ENCODE results near the gene PTPN4. TPM values are rescaled to one million over a fixed set of nuclear protein-coding genes. Genes with fewer than 3 reads are reported as not detected.

Gene PTPN4
- total and polyA plus RNA-seq, 2 of the 13 experiments (the other 11 are each of a cell fraction or from before 2014, with no cell fraction given), result 20.3 to 34.6 TPM

DNA sequence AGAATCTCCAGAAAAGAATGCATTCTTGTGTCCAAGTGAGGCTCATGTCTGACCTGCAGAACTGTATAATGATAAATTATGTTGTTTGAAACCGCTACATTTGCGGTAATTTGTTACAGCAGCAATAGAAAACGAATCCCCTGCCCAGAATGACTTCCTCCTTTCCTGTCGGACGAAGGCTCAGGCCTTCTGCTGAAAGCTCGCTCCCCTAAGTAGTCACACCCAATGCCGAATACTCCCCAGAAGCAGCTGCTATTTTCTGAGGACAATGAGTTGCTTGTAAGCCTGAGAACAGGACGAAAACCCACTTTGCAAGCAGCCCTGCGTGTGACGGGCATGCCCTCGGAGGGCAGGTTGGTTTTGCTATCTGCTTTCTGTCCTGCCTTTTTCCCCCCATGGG lies 27.7 kb upstream of the PTPN4 start:
- H3K27ac ChIP-seq (ENCODE audit: extremely low read length, insufficient read depth, low read length), result no peak overlapping the region
- ATAC-seq (no peak), DNase-seq (ENCODE audit: low spot score) (no peak), FAIRE-seq (no peak)
- intact Hi-C loops (cut with micrococcal nuclease; ENCODE audit: unreplicated experiment), result no loop called here
- no peaks in the 10 kb centered on the region for H3K9me3 ChIP-seq (ENCODE audit: low read length)
- H3K79me2 ChIP-seq (ENCODE audit: insufficient read depth, low read length), result no peaks in the 10 kb centered on the region
- in situ Hi-C loops (cut with HindIII; ENCODE audit: extremely low pct_ligation_motif_present, low pct_unique_long_range_greater_than_20kb), result no loop called here
- no peak overlapping the region for H3K4me3 ChIP-seq (replicated peaks in 1 of 3; ENCODE audit: insufficient read depth in 1 of 3, low read depth in 2 of 3, low read length in 3 of 3)
- H3K9ac ChIP-seq (ENCODE audit: insufficient read depth, low read depth, low read length), result no peak overlapping the region
- H4K20me1 ChIP-seq (ENCODE audit: insufficient read depth, low read length), result no peaks in the 10 kb centered on the region
- peaks cover 41% of the 10 kb centered on the region for H3K4me1 ChIP-seq (ENCODE audit: insufficient read depth, low read length)
- ChIA-PET CTCF (ENCODE audit: low intra/inter-chr PET ratio, low total read pairs) (no interaction called here), POLR2A (no interaction called here)
- no peak overlapping the region for H3K4me2 ChIP-seq (ENCODE audit: low read depth, low read length)
- no TSS peak for BruUV-seq (replicated peaks)
- H3K36me3 ChIP-seq (replicated peaks in 1 of 2; ENCODE audit: control insufficient read depth in 1 of 2, insufficient read depth in 2 of 2, low read length in 2 of 2), result no peaks in the 10 kb centered on the region
- TF ChIP-seq, protein P1, sequence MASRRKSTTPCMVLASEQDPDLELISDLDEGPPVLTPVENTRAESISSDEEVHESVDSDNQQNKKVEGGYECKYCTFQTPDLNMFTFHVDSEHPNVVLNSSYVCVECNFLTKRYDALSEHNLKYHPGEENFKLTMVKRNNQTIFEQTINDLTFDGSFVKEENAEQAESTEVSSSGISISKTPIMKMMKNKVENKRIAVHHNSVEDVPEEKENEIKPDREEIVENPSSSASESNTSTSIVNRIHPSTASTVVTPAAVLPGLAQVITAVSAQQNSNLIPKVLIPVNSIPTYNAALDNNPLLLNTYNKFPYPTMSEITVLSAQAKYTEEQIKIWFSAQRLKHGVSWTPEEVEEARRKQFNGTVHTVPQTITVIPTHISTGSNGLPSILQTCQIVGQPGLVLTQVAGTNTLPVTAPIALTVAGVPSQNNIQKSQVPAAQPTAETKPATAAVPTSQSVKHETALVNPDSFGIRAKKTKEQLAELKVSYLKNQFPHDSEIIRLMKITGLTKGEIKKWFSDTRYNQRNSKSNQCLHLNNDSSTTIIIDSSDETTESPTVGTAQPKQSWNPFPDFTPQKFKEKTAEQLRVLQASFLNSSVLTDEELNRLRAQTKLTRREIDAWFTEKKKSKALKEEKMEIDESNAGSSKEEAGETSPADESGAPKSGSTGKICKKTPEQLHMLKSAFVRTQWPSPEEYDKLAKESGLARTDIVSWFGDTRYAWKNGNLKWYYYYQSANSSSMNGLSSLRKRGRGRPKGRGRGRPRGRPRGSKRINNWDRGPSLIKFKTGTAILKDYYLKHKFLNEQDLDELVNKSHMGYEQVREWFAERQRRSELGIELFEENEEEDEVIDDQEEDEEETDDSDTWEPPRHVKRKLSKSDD (CRISPR knock-in tag; IDR thresholded peaks at IDR 0.05; ENCODE audit: low read depth), result no peak
- TF ChIP-seq SAFB2 (CRISPR knock-in tag; IDR thresholded peaks at IDR 0.05; ENCODE audit: borderline replicate concordance, low read depth), result no peak
- peaks cover 2 to 31% of the 10 kb centered on the region in 2 experiments; a peak in 3 of 5 replicates for H3K27me3 ChIP-seq (ENCODE audit: control insufficient read depth in 1 of 2, insufficient read depth in 2 of 2, low read length in 2 of 2)
- no peak overlapping the region for H2AFZ ChIP-seq (ENCODE audit: low read length)
- 59% methylated on average over 11 of the region's 11 CpGs for WGBS (ENCODE audit: low lambda C conversion rate)

- in situ Hi-C loops (cut with HindIII; ENCODE audit: extremely low pct_ligation_motif_present, low pct_unique_long_range_greater_than_20kb), result no loop called here
- Histone ChIP-seq H3K4me2 (ENCODE audit: low read depth, low read length) (no peak overlapping the region), H3K36me3 (replicated peaks in 1 of 2; ENCODE audit: control insufficient read depth in 1 of 2, insufficient read depth in 2 of 2, low read length in 2 of 2) (no peaks in the 10 kb centered on the region), H3K79me2 (ENCODE audit: insufficient read depth, low read length) (no peaks in the 10 kb centered on the region), H3K4me3 (replicated peaks in 1 of 3; ENCODE audit: insufficient read depth in 1 of 3, low read depth in 2 of 3, low read length in 3 of 3) (no peak overlapping the region), H3K9me3 (ENCODE audit: low read length) (no peaks in the 10 kb centered on the region), H3K27ac (ENCODE audit: extremely low read length, insufficient read depth, low read length) (no peak overlapping the region), H3K4me1 (ENCODE audit: insufficient read depth, low read length) (peaks cover 41% of the 10 kb centered on the region), H3K9ac (ENCODE audit: insufficient read depth, low read depth, low read length) (no peak overlapping the region), H4K20me1 (ENCODE audit: insufficient read depth, low read length) (no peaks in the 10 kb centered on the region), H2AFZ (ENCODE audit: low read length) (no peak overlapping the region), H3K27me3 (ENCODE audit: control insufficient read depth in 1 of 2, insufficient read depth in 2 of 2, low read length in 2 of 2) (peaks cover 2 to 35% of the 10 kb centered on the region in 2 experiments; a peak in 3 of 5 replicates)
- ATAC-seq (no peak; the same call in 2 of the 3 replicates), DNase-seq (ENCODE audit: low spot score) (no peak), FAIRE-seq (peak; percentile 4)
- ChIA-PET POLR2A (no interaction called here), CTCF (ENCODE audit: low intra/inter-chr PET ratio, low total read pairs) (no interaction called here)
- WGBS (ENCODE audit: low lambda C conversion rate), result 46% methylated on average over 5 of the region's 6 CpGs
- BruUV-seq (replicated peaks), result no TSS peak
- intact Hi-C loops (cut with micrococcal nuclease; ENCODE audit: unreplicated experiment), result no loop called here
- TF ChIP-seq EZH2 (conservative IDR thresholded peaks at IDR 0.05; ENCODE audit: low read depth, low read length) (no peak), EED (CRISPR knock-in tag; IDR thresholded peaks at IDR 0.05) (no peak), CENPX (CRISPR knock-in tag; IDR thresholded peaks at IDR 0.05) (no peak), ZNF264 (CRISPR knock-in tag; IDR thresholded peaks at IDR 0.05) (no peak), ARID5B (CRISPR knock-in tag; IDR thresholded peaks at IDR 0.05) (peak; percentile 47), YEATS2 (CRISPR knock-in tag; IDR thresholded peaks at IDR 0.05; ENCODE audit: borderline replicate concordance) (no peak), KDM6A (CRISPR knock-in tag; IDR thresholded peaks at IDR 0.05; ENCODE audit: low read depth) (no peak), STAG1 (CRISPR knock-in tag; IDR thresholded peaks at IDR 0.05) (no peak)
- TF ChIP-seq, protein P2, sequence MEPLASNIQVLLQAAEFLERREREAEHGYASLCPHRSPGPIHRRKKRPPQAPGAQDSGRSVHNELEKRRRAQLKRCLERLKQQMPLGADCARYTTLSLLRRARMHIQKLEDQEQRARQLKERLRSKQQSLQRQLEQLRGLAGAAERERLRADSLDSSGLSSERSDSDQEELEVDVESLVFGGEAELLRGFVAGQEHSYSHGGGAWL (CRISPR knock-in tag; IDR thresholded peaks at IDR 0.05), result no peak
These were observed 27.0 kb upstream of the PTPN4 start for GRCh38 chr2:119732601-119733164.

All from HepG2 (cell line).